ENCODE data around the gene AMBRA1. TPM values are rescaled to one million over a fixed set of nuclear protein-coding genes. Genes with fewer than 3 reads are reported as not detected.

The AMBRA1 gene
- total and polyA plus RNA-seq, 2 donors (not counting 3 experiments of a cell fraction or from before 2014, with no cell fraction given), result 18.4 to 32.4 TPM

DNA sequence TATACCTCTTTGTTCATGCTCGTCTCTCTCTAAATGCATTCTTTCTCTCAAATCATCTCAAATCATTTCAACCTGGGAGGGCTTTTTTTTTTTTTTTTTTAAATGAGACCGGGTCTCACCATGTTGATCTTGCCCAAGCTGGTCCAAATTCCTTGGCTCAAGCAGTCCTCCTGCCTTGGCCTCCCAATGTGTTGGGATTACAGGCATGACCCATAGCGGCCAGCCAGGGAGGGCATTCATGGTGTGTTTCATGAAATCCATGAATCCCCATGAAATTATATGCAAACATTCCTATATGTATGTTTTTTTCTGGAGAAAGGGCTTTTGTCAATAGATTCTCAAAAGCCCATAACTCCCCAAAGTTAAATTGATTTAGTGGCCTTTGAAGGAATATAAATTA, 49.7 kb upstream of the AMBRA1 start:
- Histone ChIP-seq H3K9me3 (replicated peaks; ENCODE audit: control insufficient read depth, insufficient read depth, low read length) (no peaks in the 10 kb centered on the region), H3K79me2 (ENCODE audit: control insufficient read depth, insufficient read depth, low read length) (no peaks in the 10 kb centered on the region), H3K4me3 (replicated peaks in 1 of 3; ENCODE audit: insufficient read depth in 1 of 3, low read depth in 1 of 3, low read length in 3 of 3) (no peak overlapping the region), H3K36me3 (ENCODE audit: control insufficient read depth in 2 of 2, extremely low read depth in 1 of 2, insufficient read depth in 2 of 2, low read length in 2 of 2) (peaks cover 0 to 10% of the 10 kb centered on the region in 2 experiments), H3K4me1 (ENCODE audit: control insufficient read depth, extremely low read depth, insufficient read depth, low read length) (peaks cover 9% of the 10 kb centered on the region), H3K9ac (replicated peaks; ENCODE audit: extremely low read depth, insufficient read depth, low read length) (no peak overlapping the region), H3K4me2 (ENCODE audit: insufficient read depth, low read length) (no peak overlapping the region), H4K20me1 (replicated peaks; ENCODE audit: control insufficient read depth, extremely low read depth, insufficient read depth, low read length) (no peaks in the 10 kb centered on the region), H3K9me1 (replicated peaks; ENCODE audit: control insufficient read depth, extremely low read depth, insufficient read depth, low read length) (no peaks in the 10 kb centered on the region), H3K27ac (ENCODE audit: insufficient read depth, low read depth, low read length) (no peak overlapping the region), H3K27me3 (ENCODE audit: control insufficient read depth in 2 of 2, insufficient read depth in 2 of 2, low read length in 2 of 2) (no peaks in the 10 kb centered on the region), H2AFZ (ENCODE audit: low read depth, low read length) (no peak overlapping the region)
- DNase-seq (ENCODE audit: low read depth, low spot score) (no peak), FAIRE-seq (no peak)
- BruUV-seq (replicated peaks), result no TSS peak
- CTCF ChIA-PET, result interaction anchor here (0.9 kb wide), 1 partner anchor 10 kb away, joined by 4 read pairs; no protein-coding TSS in a partner anchor
- intact Hi-C loops (cut with micrococcal nuclease), result no loop called here
- TF ChIP-seq FOS (IDR thresholded peaks at IDR 0.05; ENCODE audit: borderline replicate concordance, insufficient read depth, low read length) (no peak), POLR2A (IDR thresholded peaks at IDR 0.05; ENCODE audit: low read depth, low read length) (no peak), POLR2AphosphoS5 (IDR thresholded peaks at IDR 0.05; ENCODE audit: insufficient read depth, low read depth, low read length) (no peak), EZH2 (IDR thresholded peaks at IDR 0.05; ENCODE audit: borderline replicate concordance, low read depth, low read length, severe bottlenecking) (no peak), JUN (IDR thresholded peaks at IDR 0.05; ENCODE audit: borderline replicate concordance, insufficient read depth, insufficient read length, low read depth) (no peak), GATA2 (IDR thresholded peaks at IDR 0.05; ENCODE audit: insufficient read depth, insufficient read length, low read depth, low read length) (no peak), MYC (IDR thresholded peaks at IDR 0.05; ENCODE audit: low read depth, low read length) (no peak)
- TF ChIP-seq, protein P1, sequence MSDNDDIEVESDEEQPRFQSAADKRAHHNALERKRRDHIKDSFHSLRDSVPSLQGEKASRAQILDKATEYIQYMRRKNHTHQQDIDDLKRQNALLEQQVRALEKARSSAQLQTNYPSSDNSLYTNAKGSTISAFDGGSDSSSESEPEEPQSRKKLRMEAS (IDR thresholded peaks at IDR 0.05; ENCODE audit: insufficient read depth, insufficient read length), result no peak
- TF ChIP-seq, protein P2, sequence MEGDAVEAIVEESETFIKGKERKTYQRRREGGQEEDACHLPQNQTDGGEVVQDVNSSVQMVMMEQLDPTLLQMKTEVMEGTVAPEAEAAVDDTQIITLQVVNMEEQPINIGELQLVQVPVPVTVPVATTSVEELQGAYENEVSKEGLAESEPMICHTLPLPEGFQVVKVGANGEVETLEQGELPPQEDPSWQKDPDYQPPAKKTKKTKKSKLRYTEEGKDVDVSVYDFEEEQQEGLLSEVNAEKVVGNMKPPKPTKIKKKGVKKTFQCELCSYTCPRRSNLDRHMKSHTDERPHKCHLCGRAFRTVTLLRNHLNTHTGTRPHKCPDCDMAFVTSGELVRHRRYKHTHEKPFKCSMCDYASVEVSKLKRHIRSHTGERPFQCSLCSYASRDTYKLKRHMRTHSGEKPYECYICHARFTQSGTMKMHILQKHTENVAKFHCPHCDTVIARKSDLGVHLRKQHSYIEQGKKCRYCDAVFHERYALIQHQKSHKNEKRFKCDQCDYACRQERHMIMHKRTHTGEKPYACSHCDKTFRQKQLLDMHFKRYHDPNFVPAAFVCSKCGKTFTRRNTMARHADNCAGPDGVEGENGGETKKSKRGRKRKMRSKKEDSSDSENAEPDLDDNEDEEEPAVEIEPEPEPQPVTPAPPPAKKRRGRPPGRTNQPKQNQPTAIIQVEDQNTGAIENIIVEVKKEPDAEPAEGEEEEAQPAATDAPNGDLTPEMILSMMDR (IDR thresholded peaks at IDR 0.05; ENCODE audit: extremely low read depth in 1 of 2, insufficient read depth in 1 of 2, low read depth in 1 of 2, low read length in 2 of 2), result no peak
- POLR2A ChIA-PET, result no interaction called here
- dilution Hi-C loops (cut with MboI; ENCODE audit: extremely low pct_ligation_motif_present, low sequenced_read_pairs), result no loop called here
